Astrocyte of the hippocampus (primary cell): Measurements from ENCODE around the gene SARS1.

Experiments used
- DNase-seq: peaks from one replicate; pipeline ENCODE4 v3.0.0; 2011; ENCODE audit warnings: low read depth, low spot score

The SARS1 gene

DNA sequence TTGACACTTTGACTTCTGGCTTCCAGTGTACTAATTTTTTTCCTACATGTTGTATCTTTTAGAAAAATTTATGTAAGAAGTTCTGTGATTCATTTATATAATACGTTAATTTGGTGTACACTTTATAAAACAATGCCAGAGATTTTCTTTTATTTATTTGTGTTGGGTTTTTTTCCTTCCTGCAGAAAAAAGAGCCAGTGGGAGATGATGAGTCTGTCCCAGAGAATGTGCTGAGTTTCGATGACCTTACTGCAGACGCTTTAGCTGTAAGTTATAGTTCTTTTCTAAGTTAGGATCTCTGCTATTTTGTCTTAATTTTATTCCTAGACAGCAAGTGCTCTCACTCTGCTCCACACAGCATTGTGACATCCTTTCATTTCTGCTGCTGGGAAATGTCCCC lies 14.4 kb downstream of the SARS1 start:
- DNase-seq, result no peak

DNA sequence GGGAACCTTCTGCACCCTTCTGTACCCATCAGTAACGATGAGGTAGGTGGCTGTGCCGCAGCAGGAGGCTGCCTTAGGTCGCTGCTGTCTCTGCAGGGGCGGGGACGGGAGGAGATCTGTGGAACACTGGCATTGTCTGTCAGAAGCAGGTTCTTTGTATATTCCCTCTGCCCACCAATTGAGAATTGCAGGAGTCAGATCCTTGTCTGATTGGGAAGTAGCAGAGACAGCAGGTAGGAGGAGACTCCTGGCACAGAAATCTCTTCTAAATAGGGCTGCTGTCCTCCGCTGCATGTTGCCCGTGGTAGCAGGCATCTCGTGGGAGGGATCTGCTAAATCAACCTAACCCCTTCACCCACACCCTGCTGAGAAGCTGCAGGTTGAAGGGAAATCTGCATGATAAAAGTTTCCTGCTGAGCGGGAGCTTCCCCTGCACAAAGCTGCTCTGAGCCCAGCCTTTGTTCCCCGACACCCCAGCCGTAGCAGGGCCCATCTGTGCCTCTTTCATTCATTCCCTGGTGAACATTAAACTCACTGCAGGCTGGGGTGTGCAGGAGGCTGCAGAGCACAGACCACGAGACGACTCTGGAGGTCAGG lies 15.9 kb downstream of the SARS1 start:
- no peak for DNase-seq

- no peak for DNase-seq
Measured at GRCh38 chr1:109231066-109231465, 17.3 kb downstream of the SARS1 start.

GRCh38 chr1:109235137-109235536 lies 21.4 kb downstream of the SARS1 start:
- no peak for DNase-seq

DNA sequence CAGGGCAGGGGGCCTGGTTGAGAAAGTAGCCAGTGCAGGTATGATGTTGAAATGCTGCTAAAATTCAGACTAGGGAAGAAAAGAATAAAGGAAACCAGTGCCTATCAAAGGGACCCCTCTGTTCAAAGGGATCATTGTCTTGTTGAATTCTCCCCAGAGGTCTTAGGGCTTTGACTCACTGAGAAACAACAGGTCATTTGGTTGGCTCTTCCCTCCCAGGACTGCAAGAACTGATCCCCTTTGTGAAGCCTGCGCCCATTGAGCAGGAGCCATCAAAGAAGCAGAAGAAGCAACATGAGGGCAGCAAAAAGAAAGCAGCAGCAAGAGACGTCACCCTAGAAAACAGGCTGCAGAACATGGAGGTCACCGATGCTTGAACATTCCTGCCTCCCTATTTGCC lies 23.8 kb downstream of the SARS1 start:
- DNase-seq, result no peak

DNA sequence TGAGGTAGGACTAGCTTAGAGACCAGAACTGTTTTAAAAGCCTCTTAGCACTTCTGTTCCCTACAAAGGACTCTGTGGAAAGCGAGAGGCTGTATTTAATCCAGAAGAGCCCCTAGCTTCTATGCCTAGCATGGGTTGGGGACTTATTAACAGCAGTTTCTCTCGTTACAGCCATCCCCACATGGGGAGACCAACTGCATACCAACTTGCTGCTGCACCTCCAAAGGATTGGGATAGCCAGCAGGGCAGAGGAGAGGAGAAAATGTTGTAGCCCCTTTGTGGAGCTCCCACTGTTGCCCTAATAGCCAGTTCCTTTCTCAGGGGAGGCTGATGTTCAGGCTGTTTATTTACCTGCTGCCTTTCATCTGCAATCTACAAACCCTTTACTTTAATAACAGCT lies 24.7 kb downstream of the SARS1 start:
- DNase-seq, result no peak

- DNase-seq, result no peak
Measured at GRCh38 chr1:109239047-109239408, 25.3 kb downstream of the SARS1 start.

GRCh38 chr1:109239409-109240068 lies 25.8 kb downstream of the SARS1 start:
- DNase-seq, result peak; percentile 65

GRCh38 chr1:109240158-109241152 lies 26.7 kb downstream of the SARS1 start:
- DNase-seq, result peak; percentile 64

- no peak for DNase-seq
Measured at GRCh38 chr1:109241344-109241743, 27.6 kb downstream of the SARS1 start.

GRCh38 chr1:109241841-109242345 lies 28.2 kb downstream of the SARS1 start:
- DNase-seq, result no peak

GRCh38 chr1:109242387-109242786 lies 28.7 kb downstream of the SARS1 start:
- DNase-seq, result no peak

DNA sequence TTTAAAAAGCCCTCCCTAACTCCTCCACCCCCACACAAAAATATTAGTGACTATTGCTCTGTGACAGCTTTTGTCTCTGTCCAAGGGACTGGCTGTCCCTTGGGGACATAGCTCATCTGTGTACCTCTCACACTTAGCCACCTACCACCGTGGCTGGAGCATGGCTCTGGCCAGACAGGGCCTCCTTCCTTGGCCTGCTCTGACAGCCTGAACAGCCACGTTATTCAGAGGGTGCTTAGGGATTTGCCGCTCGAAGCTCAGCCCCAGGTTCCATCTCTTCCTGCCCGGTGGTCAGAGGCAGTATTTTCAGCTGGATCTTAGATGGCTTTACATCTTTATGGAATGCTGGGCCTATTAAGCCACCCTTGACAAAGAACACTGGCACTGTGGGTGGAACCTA lies 29.5 kb downstream of the SARS1 start:
- no peak for DNase-seq

- no peak for DNase-seq
Measured at GRCh38 chr1:109243860-109244552, 30.3 kb downstream of the SARS1 start.

DNA sequence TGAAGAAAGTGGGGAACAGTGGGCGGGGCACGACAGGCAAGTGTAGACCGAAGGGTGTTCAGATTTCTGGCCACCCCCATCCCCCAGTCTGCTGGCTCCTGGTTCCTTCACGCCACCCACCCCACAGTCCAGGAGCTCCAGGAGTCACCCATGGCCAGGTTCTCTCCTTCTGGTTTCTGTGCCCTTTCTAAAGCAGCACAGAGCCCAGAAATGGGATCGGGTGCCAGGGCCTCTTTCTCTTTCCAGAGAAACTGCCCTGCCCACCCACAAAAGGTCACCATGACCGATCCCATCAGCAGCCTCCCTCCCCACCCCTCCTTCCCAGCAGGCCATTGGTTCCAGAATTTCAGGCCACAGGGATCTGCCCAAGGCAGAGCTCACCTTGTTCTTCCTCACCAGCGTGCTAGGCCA lies 32.4 kb downstream of the SARS1 start:
- no peak for DNase-seq

DNA sequence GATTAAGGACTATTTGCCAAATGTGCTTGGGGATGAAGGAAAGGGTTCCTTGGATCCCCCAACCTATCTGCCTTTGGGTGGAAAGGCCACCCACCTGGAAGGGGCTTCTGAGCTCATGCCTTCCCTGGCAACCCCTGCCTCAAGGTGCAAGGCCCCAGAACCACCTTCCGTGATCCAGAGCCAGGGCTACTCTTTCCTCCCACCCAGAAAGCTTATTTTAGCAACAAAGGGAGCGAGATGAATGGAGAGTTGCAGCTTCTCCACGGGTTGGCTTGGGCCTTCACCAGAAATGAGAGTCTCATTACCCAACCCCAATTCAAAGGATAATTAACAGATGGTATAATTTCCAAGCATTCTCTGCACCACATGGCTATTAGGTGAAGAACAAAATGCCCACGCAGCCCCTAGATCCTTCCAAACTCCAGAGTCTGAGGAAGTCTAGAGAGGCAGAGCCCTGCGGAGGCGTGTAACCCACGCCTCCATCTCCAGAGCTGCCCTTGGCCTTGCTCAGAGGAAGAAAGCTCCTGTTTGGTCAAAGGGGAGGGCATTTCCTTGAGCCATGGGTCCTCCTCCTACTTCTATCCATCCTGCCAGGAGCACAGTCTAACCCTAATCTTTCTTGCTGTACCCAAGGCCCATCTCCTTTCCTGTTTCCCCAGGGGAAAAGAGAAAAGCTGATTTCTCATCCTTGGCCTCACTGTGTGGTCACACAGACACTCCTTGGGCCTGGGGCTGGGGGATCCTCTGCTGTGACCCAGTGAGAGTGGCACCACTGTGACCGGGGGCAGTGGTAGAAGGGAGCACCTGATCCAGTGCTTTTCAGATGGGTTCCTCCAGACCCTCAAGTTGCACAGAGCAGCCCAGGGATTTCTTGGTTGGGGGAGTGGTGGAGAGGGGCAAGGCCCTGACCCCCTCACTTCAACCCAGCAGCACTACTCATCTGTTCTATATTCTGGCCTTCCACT lies 34.0 kb downstream of the SARS1 start:
- DNase-seq, result no peak

DNA sequence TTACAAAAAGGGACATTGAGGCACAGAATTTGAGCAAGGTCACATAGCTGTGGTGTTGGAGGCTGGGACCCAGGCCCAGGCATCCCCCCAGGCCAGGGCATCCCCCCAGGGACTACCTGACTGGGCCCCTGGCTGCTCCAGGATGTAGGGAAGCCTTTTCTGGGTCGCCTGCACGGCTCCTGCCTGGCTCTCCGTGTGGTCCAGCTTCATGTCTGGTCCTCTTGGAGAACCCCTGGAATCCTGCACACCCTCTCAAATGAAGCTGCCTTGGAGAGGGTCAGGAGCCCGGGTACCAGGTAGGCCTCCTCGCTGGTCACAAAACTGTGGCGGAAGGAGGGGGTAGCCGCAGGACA lies 34.7 kb downstream of the SARS1 start:
- no peak for DNase-seq

DNA sequence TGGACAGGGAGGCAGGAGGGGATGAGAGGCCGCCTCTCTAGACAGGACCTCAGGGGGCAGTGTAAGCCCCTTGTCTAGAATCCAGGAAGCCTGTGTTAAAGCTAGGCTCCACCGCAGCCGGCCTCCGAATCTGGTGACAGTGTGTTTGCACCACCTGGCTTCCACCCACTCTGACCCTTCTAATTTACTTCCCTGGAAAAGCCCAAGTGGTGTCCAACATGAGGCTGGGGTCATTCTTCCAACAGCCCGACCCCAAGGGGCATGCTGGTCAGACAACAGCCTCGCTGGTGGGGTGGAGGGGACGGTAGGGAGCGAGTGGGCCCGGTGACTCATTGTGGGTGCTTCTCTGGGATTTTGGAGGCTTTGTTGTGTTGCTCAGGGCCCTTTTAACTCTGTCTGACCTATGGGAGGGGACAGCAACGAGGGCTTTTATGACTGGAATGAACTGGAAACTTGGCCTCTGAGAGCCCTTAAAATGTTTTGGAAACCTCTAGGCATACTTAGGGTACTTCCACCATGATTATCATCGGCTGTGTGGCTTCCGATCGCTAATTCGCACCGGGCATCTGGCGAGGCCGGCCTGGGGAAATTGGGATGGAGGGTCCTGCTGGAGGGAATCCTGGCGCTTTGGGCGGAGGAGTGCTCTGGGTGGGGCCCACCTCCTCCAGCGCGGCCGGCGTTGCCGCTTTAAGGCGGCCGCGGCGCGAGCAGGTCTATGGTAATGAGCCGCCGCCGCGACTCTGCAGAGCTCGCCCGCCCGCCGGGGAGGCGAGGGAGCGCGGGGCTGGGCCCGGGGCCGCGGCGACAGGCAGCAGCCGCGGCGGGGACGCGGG lies 35.3 kb downstream of the SARS1 start, which contains the start of gene CELSR2:
Gene CELSR2 (plus strand): TSS at position 743 of the 833 bp plus-strand sequence. CDS start 541 bp downstream, outside the sequence.
- DNase-seq, result peak; percentile 87

DNA sequence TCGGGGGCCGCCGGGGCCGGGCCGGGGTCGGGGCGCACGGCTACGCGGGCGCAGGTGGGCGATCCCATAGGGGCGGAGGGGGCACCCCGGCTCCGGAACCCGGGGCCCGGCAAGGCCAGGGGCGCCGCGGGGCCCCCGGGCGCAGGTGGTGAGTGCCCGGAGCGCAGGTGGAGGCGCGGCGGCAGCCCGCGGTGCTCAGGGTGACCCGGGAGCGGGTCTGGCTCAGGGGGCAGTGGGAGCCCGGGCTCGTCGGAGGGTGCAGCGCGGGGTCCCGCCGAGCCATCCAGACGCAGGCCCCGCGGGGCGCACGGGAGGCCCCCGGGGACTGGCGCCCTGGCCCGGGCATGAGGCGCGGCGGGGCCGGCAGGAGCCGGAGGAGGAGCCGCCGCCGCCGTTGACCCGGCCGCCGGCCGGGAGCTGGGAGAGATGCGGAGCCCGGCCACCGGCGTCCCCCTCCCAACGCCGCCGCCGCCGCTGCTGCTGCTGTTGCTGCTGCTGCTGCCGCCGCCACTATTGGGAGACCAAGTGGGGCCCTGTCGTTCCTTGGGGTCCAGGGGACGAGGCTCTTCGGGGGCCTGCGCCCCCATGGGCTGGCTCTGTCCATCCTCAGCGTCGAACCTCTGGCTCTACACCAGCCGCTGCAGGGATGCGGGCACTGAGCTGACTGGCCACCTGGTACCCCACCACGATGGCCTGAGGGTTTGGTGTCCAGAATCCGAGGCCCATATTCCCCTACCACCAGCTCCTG lies 36.1 kb downstream of the SARS1 start:
- peak; percentile 46 for DNase-seq
